GM13977 (cell line): Measurements from ENCODE around the gene ANO4.
"Not testable (repeated sequence)": the region's sequence is repeated elsewhere in the genome, so short reads cannot be mapped to it uniquely, and the experiment has no call there.

ENCODE experiments used
- DNase-seq: peaks from one replicate; pipeline ENCODE4 v3.0.0; 2012; ENCODE audit warnings: low spot score
- in situ Hi-C: fragments of 300-500 bp; cut with MboI; formaldehyde crosslinking; loops from one replicate; pipeline ENCODE4 v1.12.0; 2022; ENCODE audit warnings: low sequenced_read_pairs, low pct_unique_long_range_greater_than_20kb, mixed read lengths, inconsistent platforms; ENCODE audit not compliant: unreplicated experiment
- TF ChIP-seq, protein P1 (sequence below): IDR thresholded peaks from 2 replicates; pipeline ENCODE4 v1.5.1; 2012; ENCODE audit warnings: mild to moderate bottlenecking, control low read depth; ENCODE audit not compliant: insufficient read depth; ENCODE audit errors: extremely low read depth, missing control alignments

Gene ANO4

DNA sequence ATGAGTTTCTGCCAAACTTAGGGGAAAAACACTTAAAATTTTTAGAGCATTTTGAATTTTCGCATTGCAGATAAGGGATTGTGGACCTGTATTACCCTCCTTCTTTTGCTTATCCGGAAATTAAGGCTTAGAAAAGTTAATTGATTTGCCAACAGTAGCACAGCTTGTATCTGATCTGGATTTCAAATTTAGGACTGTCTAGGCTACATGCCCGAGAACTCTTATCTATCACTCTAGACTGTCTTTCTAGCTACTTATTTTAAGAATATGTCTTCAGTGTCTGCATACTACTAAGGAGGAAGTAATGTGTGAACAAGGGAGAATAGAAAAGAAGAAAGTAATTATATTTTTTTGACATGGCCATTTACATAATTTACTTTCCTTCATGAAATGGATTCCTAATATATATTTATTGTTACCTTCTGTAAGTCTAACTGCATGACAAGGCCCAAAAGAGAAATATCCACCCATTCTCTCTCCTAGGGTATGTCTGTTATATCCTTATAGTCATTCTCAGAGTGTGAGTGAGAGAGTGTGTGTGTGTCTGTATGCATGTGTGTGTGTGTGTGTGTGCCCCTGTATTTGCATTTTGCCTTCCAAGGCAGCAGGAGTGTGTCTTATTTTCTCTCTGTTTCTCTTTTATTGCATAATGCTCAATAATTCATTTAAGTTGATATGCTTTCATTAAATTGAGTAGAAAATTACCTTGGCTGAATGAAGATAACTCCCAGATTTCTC is 283.4 kb downstream of the ANO4 start:
- TF ChIP-seq, protein P1, sequence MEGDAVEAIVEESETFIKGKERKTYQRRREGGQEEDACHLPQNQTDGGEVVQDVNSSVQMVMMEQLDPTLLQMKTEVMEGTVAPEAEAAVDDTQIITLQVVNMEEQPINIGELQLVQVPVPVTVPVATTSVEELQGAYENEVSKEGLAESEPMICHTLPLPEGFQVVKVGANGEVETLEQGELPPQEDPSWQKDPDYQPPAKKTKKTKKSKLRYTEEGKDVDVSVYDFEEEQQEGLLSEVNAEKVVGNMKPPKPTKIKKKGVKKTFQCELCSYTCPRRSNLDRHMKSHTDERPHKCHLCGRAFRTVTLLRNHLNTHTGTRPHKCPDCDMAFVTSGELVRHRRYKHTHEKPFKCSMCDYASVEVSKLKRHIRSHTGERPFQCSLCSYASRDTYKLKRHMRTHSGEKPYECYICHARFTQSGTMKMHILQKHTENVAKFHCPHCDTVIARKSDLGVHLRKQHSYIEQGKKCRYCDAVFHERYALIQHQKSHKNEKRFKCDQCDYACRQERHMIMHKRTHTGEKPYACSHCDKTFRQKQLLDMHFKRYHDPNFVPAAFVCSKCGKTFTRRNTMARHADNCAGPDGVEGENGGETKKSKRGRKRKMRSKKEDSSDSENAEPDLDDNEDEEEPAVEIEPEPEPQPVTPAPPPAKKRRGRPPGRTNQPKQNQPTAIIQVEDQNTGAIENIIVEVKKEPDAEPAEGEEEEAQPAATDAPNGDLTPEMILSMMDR = no peak
- in situ Hi-C loops = no loop called here
- no peak for DNase-seq

GRCh38 chr12:101078536-101079285 is 284.1 kb downstream of the ANO4 start:
- DNase-seq = no peak
- in situ Hi-C loops = no loop called here

GRCh38 chr12:101082706-101083105 is 288.1 kb downstream of the ANO4 start:
- in situ Hi-C loops = no loop called here
- TF ChIP-seq, protein P1 = no peak
- DNase-seq = no peak

More at GRCh38 chr12:101078536-101079285, 284.1 kb downstream of the ANO4 start:
- TF ChIP-seq, protein P1 = no peak

DNA sequence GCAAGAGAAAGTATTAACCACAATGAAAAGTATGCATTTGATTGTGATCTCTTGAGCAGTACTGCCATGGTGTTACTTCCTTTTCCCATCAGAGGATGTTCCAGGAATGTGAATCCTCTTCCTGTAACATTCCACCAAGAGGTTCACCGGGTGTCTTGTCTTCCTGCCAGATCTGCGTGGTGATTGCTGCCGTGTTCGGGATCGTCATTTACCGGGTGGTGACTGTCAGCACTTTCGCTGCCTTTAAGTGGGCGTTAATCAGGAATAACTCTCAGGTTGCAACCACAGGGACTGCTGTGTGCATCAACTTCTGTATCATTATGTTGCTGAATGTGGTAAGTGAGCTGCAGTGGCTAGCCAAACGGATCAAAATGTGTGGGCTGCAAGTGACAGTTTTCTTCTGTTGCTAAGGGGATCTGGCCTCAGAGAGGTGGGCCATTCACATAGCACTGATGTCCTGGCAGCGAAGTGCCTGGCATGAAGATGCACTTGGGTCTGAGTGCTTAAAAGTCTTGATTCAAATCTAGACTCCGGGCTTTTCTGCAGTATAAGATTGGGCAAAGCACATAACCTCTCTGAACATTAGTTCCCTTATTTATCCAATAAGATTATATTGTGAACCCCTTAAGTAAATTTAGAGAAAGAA is 292.0 kb downstream of the ANO4 start:
- no peak for DNase-seq
- in situ Hi-C loops = no loop called here
- TF ChIP-seq, protein P1 = no peak

- in situ Hi-C loops = no loop called here
- TF ChIP-seq, protein P1 = no peak
- DNase-seq = no peak
These were observed 293.3 kb downstream of the ANO4 start for GRCh38 chr12:101087920-101088319.

DNA sequence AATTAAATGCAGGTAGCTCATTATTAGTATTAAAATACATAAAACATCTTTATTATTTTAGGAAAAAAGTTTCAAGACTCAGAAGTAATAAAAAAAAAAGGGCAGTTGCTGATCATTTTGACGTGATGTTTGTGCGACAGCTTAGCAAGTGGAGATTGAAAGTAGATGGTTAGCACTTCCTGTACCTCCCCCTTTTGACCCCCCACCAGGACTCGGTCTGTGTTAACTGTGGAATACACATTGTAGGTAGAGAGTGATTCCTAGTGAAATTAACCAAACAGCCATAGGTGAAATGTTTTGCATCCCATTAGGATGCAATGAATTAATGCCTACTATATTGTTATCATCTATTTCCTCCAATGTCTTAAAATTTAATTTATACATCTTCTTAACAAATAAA is 294.7 kb downstream of the ANO4 start:
- DNase-seq = no peak
- TF ChIP-seq, protein P1 = no peak
- in situ Hi-C loops = no loop called here

GRCh38 chr12:101090222-101090621 is 295.6 kb downstream of the ANO4 start:
- in situ Hi-C loops, DNase-seq: not testable (repeated sequence)
